ENCODE results near the gene RPS6KA5.

DNA sequence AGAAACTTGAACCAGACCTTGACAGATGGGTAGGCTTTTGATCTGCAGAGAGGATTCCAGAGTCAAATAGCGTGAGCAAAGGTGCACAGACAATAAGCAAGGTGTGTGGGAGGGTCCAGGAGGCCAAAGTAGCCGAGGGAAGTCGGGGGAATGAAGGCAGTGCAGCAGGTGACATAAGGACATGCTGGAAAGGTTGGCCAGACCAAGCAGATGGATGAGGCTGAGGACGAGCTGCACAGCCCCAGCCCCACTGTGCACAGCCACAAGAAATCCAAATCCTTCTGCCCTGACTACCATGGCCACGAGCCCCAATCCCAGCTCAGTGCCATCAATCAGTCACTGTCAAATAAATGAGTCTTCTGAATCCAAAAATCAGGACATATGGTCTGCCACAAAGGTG is 249.6 kb downstream of the RPS6KA5 start:
- TF ChIP-seq OSR1 (CRISPR knock-in tag; IDR thresholded peaks at IDR 0.05) (no peak), PATZ1 (CRISPR knock-in tag; IDR thresholded peaks at IDR 0.05; ENCODE audit: borderline replicate concordance) (no peak), RARB (CRISPR knock-in tag; IDR thresholded peaks at IDR 0.05) (no peak), CREB5 (CRISPR knock-in tag; IDR thresholded peaks at IDR 0.05; ENCODE audit: low read depth) (no peak), ZFP3 (CRISPR knock-in tag; IDR thresholded peaks at IDR 0.05) (no peak), ZFP30 (CRISPR knock-in tag; IDR thresholded peaks at IDR 0.05) (no peak), CSRNP3 (CRISPR knock-in tag; IDR thresholded peaks at IDR 0.05) (no peak), ARNTL (CRISPR knock-in tag; IDR thresholded peaks at IDR 0.05; ENCODE audit: borderline replicate concordance, low read depth) (no peak), TSHZ2 (CRISPR knock-in tag; IDR thresholded peaks at IDR 0.05) (no peak), ESRRG (CRISPR knock-in tag; IDR thresholded peaks at IDR 0.05) (no peak), GLIS3 (CRISPR knock-in tag; IDR thresholded peaks at IDR 0.05) (no peak), CSDC2 (CRISPR knock-in tag; IDR thresholded peaks at IDR 0.05) (no peak)
